HEK293T (cell line): Measurements from ENCODE around the gene IQSEC1.
"Not testable (repeated sequence)": the region's sequence is repeated elsewhere in the genome, so short reads cannot be mapped to it uniquely, and the experiment has no call there.

Source experiments
- CTCF ChIA-PET: fragments of 350-600 bp; formaldehyde crosslinking; extraction: SDS; loops from one replicate; lab custom pipeline; 2021; ENCODE audit warnings: antibody characterized with exemption, inconsistent platforms; lab: Yijun Ruan, JAX
- POLR2A ChIA-PET: fragments of 350-600 bp; formaldehyde crosslinking; extraction: SDS; loops from one replicate; lab custom pipeline; 2020; ENCODE audit warnings: antibody characterized with exemption, inconsistent platforms; lab: Yijun Ruan, JAX
- DNase-seq: peaks from one replicate; pipeline ENCODE4 v3.0.0; 2012; ENCODE audit warnings: mixed read lengths; ENCODE audit errors: extremely low spot score
- ARNT ChIP-seq: fragments of 450-650 bp; IDR thresholded peaks from 2 replicates; pipeline ENCODE4 v1.6.1; 2017; ENCODE audit warnings: mild to moderate bottlenecking
- BHLHE40 ChIP-seq: fragments of 450-650 bp; IDR thresholded peaks from 2 replicates; pipeline ENCODE4 v1.6.1; 2016; ENCODE audit warnings: mild to moderate bottlenecking, moderate library complexity, borderline replicate concordance
- CTBP1 ChIP-seq: fragments of 450-650 bp; IDR thresholded peaks from 2 replicates; pipeline ENCODE4 v1.6.1; 2016; ENCODE audit warnings: borderline replicate concordance
- ELF4 ChIP-seq: fragments of 450-650 bp; IDR thresholded peaks from 2 replicates; pipeline ENCODE4 v1.6.1; 2017; ENCODE audit warnings: antibody characterized with exemption
- FOXA1 ChIP-seq: fragments of 450-650 bp; IDR thresholded peaks from 2 replicates; pipeline ENCODE4 v1.6.1; 2016; ENCODE audit warnings: mild to moderate bottlenecking
- FOXK2 ChIP-seq: fragments of 450-650 bp; IDR thresholded peaks from 2 replicates; pipeline ENCODE4 v1.6.1; 2016; ENCODE audit warnings: mild to moderate bottlenecking
- FOXM1 ChIP-seq: fragments of 450-650 bp; IDR thresholded peaks from 2 replicates; pipeline ENCODE4 v1.6.1; 2017; ENCODE audit warnings: mild to moderate bottlenecking, borderline replicate concordance
- HDGF ChIP-seq: fragments of 450-650 bp; IDR thresholded peaks from 2 replicates; pipeline ENCODE4 v1.6.1; 2017; ENCODE audit warnings: antibody characterized with exemption, borderline replicate concordance
- L3MBTL2 ChIP-seq: fragments of 450-650 bp; conservative IDR thresholded peaks from 2 replicates; pipeline ENCODE4 v1.6.1; 2016; ENCODE audit warnings: mild to moderate bottlenecking
- LEF1 ChIP-seq: fragments of 450-650 bp; IDR thresholded peaks from 2 replicates; pipeline ENCODE4 v1.6.1; 2017; ENCODE audit warnings: mild to moderate bottlenecking, borderline replicate concordance
- NFRKB ChIP-seq: fragments of 450-650 bp; IDR thresholded peaks from 2 replicates; pipeline ENCODE4 v1.6.1; 2016; ENCODE audit warnings: mild to moderate bottlenecking, moderate library complexity
- SP1 ChIP-seq: fragments of 450-650 bp; IDR thresholded peaks from 2 replicates; pipeline ENCODE4 v1.6.1; 2017
- SUZ12 ChIP-seq: fragments of 450-650 bp; IDR thresholded peaks from 2 replicates; pipeline ENCODE4 v1.6.1; 2016; ENCODE audit warnings: mild to moderate bottlenecking
- TARDBP ChIP-seq: fragments of 450-650 bp; IDR thresholded peaks from 2 replicates; pipeline ENCODE4 v1.6.1; 2016
- ZNF384 ChIP-seq: fragments of 450-650 bp; IDR thresholded peaks from 2 replicates; pipeline ENCODE4 v1.6.1; 2016
- TF ChIP-seq, protein P1 (sequence below): fragments of 450-650 bp; IDR thresholded peaks from 2 replicates; pipeline ENCODE4 v1.6.1; 2016

Gene IQSEC1

DNA sequence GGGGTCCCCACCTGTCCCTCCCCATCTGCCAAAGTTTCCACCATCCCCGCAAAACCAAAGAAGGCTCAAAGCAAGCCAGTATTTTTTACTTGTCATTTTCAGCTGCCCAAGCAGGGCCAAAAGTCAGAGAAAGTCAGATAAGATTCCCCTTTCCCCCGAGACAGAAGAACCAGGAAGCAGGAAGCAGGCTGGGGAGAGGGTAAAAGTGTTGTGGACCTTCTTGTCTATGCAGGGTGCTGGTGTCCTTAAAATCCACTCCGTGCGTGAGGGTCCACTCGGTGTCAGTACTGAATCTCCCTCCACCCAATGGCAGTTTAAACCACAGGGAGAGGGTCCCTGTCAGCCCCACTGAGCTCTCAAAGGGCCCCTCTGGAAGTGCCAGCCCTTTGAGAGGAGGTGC, 211.6 kb downstream of the IQSEC1 start:
- no peak for DNase-seq
- POLR2A ChIA-PET: no interaction called here
- TF ChIP-seq SUZ12 (no peak), BHLHE40 (no peak), HDGF (no peak), ARNT (no peak)
- TF ChIP-seq, protein P1, sequence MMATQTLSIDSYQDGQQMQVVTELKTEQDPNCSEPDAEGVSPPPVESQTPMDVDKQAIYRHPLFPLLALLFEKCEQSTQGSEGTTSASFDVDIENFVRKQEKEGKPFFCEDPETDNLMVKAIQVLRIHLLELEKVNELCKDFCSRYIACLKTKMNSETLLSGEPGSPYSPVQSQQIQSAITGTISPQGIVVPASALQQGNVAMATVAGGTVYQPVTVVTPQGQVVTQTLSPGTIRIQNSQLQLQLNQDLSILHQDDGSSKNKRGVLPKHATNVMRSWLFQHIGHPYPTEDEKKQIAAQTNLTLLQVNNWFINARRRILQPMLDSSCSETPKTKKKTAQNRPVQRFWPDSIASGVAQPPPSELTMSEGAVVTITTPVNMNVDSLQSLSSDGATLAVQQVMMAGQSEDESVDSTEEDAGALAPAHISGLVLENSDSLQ: no peak
- CTCF ChIA-PET: no interaction called here

DNA sequence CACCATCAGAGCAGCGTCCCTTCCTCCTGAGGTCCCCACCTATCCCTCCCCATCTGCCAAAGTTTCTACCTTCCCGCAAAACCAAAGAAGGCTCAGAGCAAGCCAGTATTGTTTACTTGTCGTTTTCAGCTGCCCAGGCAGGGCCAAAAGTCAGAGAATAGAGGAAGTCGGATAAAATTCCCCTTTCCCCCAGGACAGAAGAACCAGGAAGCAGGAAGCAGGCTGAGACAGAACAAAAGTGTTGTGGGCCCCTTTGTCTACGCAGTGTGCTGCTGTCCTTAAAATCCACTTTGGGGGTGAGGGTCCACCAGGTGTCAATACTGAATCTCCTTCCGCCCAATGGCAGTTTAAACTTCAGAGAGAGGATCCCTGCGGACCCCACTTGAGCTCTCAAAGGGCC, 213.4 kb downstream of the IQSEC1 start:
- no peak for DNase-seq
- TF ChIP-seq ZNF384: no peak
- no peak for TF ChIP-seq CTBP1
- no peak for TF ChIP-seq FOXK2
- no peak for TF ChIP-seq FOXA1
- no peak for TF ChIP-seq ARNT
- no peak for TF ChIP-seq SUZ12
- no peak for TF ChIP-seq TARDBP
- no peak for TF ChIP-seq L3MBTL2
- TF ChIP-seq, protein P1: no peak
- TF ChIP-seq ELF4: no peak
- no peak for TF ChIP-seq FOXM1
- no peak for TF ChIP-seq LEF1
- TF ChIP-seq NFRKB: no peak
- TF ChIP-seq BHLHE40: no peak
- no peak for TF ChIP-seq SP1
- CTCF ChIA-PET: no interaction called here
- POLR2A ChIA-PET: interaction anchor here (1.2 kb wide), 1 partner anchor 18 kb away, joined by 3 read pairs; no protein-coding TSS in a partner anchor

DNA sequence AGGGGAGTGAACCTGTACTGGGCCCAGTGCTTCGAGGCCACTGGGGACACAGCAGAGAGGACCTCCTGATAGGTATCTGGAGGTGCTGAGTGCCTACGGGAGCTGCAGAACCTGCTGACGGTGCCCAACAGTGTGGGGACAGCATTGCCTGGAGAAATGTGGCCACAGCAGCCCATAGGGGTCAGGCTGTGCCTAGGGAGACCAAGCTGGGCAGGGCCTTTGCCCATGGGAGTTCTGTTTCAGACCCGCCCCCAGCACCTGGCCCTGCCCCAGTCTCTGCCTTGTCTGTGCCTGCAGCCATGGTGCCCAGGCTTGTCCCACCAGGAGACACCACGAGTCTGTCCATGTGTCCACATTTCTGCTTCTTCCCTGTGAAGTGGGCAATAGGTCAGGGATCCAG, 216.6 kb downstream of the IQSEC1 start:
- CTCF ChIA-PET: no interaction called here
- no peak for DNase-seq
- POLR2A ChIA-PET: interaction anchor here (0.7 kb wide), 1 partner anchor 303 kb away, joined by 3 read pairs; no protein-coding TSS in a partner anchor
- TF ChIP-seq, protein P1: no peak
- no peak for TF ChIP-seq ARNT
- no peak for TF ChIP-seq FOXA1
- TF ChIP-seq BHLHE40: no peak
- TF ChIP-seq FOXM1: no peak

DNA sequence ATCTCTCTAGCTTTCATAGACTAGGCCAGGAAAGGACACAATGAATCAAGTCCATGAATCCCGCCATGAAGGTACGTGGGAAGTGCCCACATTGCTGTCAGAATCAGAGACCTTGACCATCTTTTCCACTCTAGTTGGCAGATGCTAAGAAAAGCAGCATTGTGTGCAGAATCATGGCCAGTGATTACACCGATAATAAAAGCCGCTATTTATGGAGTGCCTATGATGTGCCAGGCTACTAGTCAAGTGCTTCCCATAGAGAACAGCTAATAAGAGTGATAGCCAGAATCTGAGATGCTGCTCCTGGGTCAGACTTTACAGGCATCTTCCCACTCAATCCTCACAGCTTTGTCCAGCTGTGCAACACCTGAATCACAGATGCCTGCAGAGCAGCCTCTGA, 218.7 kb downstream of the IQSEC1 start:
- TF ChIP-seq LEF1 (no peak), HDGF (no peak), BHLHE40 (no peak), SUZ12 (no peak), FOXA1 (no peak), TARDBP (no peak), SP1 (no peak), FOXK2 (no peak), FOXM1 (no peak), ARNT (no peak), L3MBTL2 (no peak), CTBP1 (no peak), NFRKB (no peak), ELF4 (no peak), ZNF384 (no peak)
- TF ChIP-seq, protein P1: no peak
- ChIA-PET POLR2A (interaction anchor here (2.2 kb wide), 1 partner anchor 13 kb away, joined by 8 read pairs; the partner anchor contains the start of gene RPL32), CTCF (interaction anchor here (1.8 kb wide), 1 partner anchor 13 kb away, joined by 6 read pairs; the partner anchor contains the start of gene RPL32)
- no peak for DNase-seq

DNA sequence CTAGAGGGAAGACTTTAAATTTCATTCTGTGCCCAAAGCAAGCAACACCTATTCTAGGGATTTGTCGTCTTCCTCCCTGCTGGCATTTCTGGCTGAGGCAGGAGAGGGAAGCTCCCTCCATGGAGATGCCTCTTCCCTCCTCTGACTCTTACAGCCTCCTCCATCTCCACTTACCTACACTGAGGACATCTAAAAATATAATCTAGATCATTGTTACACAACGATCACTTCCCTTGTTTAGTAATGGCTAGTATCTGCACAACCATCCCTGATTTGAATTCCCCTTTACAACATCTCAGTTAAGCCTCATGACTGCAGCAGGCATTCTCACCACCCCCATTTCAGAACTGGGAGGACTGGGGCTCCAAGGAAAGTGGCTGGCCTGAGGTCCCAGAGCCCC, 219.4 kb downstream of the IQSEC1 start:
- not testable (repeated sequence) for DNase-seq
- POLR2A ChIA-PET: interaction anchor here (0.5 to 2.5 kb wide), 2 partner anchors 12 to 231 kb away, joined by 3 to 9 read pairs; partner anchors contain the start of gene RPL32
- CTCF ChIA-PET: interaction anchor here (1.8 kb wide), 1 partner anchor 12 kb away, joined by 6 read pairs; the partner anchor contains the start of gene RPL32

DNA sequence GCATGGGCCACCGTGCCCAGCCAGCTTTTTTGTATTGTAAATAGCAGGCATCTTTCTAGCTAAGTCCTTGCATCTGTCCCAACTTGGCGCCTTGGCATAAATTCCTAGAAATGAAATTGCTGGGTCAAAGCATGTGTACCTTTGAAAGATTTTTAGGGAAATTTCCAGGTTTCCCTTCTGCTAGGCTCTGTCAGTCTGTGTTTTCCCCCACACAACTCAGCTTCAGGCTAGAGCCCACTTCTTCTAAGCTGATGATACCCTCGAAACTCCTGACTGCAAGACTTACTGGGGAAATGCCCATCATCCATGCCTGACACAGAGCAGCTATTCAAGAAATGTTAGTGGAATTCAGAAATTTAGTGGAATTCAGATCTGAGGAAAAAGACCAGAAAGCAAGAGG, 221.0 kb downstream of the IQSEC1 start:
- CTCF ChIA-PET: interaction anchor here (0.6 kb wide), 1 partner anchor 80 kb away, joined by 5 read pairs; no protein-coding TSS in a partner anchor
- TF ChIP-seq BHLHE40 (no peak), NFRKB (no peak), ARNT (no peak), FOXM1 (no peak), HDGF (no peak)
- TF ChIP-seq, protein P1: no peak
- no peak for DNase-seq
- POLR2A ChIA-PET: interaction anchor here (2.5 kb wide), 1 partner anchor 11 kb away, joined by 9 read pairs; the partner anchor contains the start of gene RPL32
